ENCODE data around the gene TIPRL. TPM values are rescaled to one million over a fixed set of nuclear protein-coding genes. Genes with fewer than 3 reads are reported as not detected.

TIPRL gene
- total and polyA plus RNA-seq, 9 of the 15 experiments (the other 6 are each of a cell fraction or from before 2014, with no cell fraction given): 41.4 to 90.2 (median 69.9) TPM

GRCh38 chr1:168178227-168178637, 530 bp upstream of the TIPRL start (continued):
- TF ChIP-seq, protein P1, sequence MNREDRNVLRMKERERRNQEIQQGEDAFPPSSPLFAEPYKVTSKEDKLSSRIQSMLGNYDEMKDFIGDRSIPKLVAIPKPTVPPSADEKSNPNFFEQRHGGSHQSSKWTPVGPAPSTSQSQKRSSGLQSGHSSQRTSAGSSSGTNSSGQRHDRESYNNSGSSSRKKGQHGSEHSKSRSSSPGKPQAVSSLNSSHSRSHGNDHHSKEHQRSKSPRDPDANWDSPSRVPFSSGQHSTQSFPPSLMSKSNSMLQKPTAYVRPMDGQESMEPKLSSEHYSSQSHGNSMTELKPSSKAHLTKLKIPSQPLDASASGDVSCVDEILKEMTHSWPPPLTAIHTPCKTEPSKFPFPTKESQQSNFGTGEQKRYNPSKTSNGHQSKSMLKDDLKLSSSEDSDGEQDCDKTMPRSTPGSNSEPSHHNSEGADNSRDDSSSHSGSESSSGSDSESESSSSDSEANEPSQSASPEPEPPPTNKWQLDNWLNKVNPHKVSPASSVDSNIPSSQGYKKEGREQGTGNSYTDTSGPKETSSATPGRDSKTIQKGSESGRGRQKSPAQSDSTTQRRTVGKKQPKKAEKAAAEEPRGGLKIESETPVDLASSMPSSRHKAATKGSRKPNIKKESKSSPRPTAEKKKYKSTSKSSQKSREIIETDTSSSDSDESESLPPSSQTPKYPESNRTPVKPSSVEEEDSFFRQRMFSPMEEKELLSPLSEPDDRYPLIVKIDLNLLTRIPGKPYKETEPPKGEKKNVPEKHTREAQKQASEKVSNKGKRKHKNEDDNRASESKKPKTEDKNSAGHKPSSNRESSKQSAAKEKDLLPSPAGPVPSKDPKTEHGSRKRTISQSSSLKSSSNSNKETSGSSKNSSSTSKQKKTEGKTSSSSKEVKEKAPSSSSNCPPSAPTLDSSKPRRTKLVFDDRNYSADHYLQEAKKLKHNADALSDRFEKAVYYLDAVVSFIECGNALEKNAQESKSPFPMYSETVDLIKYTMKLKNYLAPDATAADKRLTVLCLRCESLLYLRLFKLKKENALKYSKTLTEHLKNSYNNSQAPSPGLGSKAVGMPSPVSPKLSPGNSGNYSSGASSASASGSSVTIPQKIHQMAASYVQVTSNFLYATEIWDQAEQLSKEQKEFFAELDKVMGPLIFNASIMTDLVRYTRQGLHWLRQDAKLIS (CRISPR knock-in tag; IDR thresholded peaks at IDR 0.05): peak; percentile 39
- TF ChIP-seq, protein P2, sequence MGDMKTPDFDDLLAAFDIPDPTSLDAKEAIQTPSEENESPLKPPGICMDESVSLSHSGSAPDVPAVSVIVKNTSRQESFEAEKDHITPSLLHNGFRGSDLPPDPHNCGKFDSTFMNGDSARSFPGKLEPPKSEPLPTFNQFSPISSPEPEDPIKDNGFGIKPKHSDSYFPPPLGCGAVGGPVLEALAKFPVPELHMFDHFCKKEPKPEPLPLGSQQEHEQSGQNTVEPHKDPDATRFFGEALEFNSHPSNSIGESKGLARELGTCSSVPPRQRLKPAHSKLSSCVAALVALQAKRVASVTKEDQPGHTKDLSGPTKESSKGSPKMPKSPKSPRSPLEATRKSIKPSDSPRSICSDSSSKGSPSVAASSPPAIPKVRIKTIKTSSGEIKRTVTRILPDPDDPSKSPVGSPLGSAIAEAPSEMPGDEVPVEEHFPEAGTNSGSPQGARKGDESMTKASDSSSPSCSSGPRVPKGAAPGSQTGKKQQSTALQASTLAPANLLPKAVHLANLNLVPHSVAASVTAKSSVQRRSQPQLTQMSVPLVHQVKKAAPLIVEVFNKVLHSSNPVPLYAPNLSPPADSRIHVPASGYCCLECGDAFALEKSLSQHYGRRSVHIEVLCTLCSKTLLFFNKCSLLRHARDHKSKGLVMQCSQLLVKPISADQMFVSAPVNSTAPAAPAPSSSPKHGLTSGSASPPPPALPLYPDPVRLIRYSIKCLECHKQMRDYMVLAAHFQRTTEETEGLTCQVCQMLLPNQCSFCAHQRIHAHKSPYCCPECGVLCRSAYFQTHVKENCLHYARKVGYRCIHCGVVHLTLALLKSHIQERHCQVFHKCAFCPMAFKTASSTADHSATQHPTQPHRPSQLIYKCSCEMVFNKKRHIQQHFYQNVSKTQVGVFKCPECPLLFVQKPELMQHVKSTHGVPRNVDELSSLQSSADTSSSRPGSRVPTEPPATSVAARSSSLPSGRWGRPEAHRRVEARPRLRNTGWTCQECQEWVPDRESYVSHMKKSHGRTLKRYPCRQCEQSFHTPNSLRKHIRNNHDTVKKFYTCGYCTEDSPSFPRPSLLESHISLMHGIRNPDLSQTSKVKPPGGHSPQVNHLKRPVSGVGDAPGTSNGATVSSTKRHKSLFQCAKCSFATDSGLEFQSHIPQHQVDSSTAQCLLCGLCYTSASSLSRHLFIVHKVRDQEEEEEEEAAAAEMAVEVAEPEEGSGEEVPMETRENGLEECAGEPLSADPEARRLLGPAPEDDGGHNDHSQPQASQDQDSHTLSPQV (IDR thresholded peaks at IDR 0.05): peak; percentile 69
- TF ChIP-seq ZNF431 (CRISPR knock-in tag; IDR thresholded peaks at IDR 0.05) (no peak), BCOR (IDR thresholded peaks at IDR 0.05) (no peak), THRAP3 (IDR thresholded peaks at IDR 0.05; ENCODE audit: borderline replicate concordance) (peak; percentile 77; the same call in 1 of the 2 replicates), L3MBTL2 (IDR thresholded peaks at IDR 0.05) (0 out of 2 replicates have a peak, but pooled peaks have one; percentile 77), ID3 (CRISPR knock-in tag; IDR thresholded peaks at IDR 0.05) (no peak), ID3 (tag; IDR thresholded peaks at IDR 0.05) (0 out of 2 replicates have a peak, but pooled peaks have one; percentile 68), CGGBP1 (CRISPR knock-in tag; IDR thresholded peaks at IDR 0.05) (no peak)
